Stimulated activated CD4-positive, alpha-beta T cell treated with anti-CD3 and anti-CD28 coated beads, Interleukin-2, amount 100 ng/mL, for 4 hours (primary cell): ENCODE measurements around the gene TMEM247.
"Not testable (repeated sequence)": the region's sequence is repeated elsewhere in the genome, so short reads cannot be mapped to it uniquely, and the experiment has no call there.

ENCODE experiments used
- DNase-seq: peaks from one replicate; pipeline ENCODE4 v3.0.0-alpha.2; 2020; ENCODE audit warnings: low read depth

The TMEM247 gene

GRCh38 chr2:46512185-46512584 is 32.8 kb downstream of the TMEM247 start:
- no peak for DNase-seq

- no peak for DNase-seq
Measured at GRCh38 chr2:46514738-46515137, 35.4 kb downstream of the TMEM247 start.

- no peak for DNase-seq
Measured at GRCh38 chr2:46517485-46517884, 38.1 kb downstream of the TMEM247 start.

GRCh38 chr2:46518861-46519260 is 39.5 kb downstream of the TMEM247 start:
- DNase-seq = no peak

GRCh38 chr2:46519265-46519664 is 39.9 kb downstream of the TMEM247 start:
- no peak for DNase-seq

GRCh38 chr2:46520130-46520711 is 40.9 kb downstream of the TMEM247 start:
- no peak for DNase-seq

GRCh38 chr2:46521215-46521683 is 41.9 kb downstream of the TMEM247 start:
- no peak for DNase-seq

- DNase-seq = not testable (repeated sequence)
Measured at GRCh38 chr2:46522385-46522784, 43.0 kb downstream of the TMEM247 start.

GRCh38 chr2:46525522-46526155 is 46.3 kb downstream of the TMEM247 start:
- DNase-seq = no peak

GRCh38 chr2:46528880-46529279 is 49.5 kb downstream of the TMEM247 start:
- DNase-seq = no peak

- no peak for DNase-seq
Measured at GRCh38 chr2:46530639-46531038, 51.3 kb downstream of the TMEM247 start.

- no peak for DNase-seq
Measured at GRCh38 chr2:46531863-46532262, 52.5 kb downstream of the TMEM247 start.
